ENCODE results near the gene CYP19A1. TPM values are rescaled to one million over a fixed set of nuclear protein-coding genes. Genes with fewer than 3 reads are reported as not detected.

The CYP19A1 gene
- total and polyA plus RNA-seq, 7 donors: 0.10 to 0.71 (median 0.41) TPM; not detected in 4

GRCh38 chr15:51163843-51164242, 174.6 kb downstream of the CYP19A1 start:
- Histone ChIP-seq H3K4me3 (no peak overlapping the region), H3K9me3 (no peaks in the 10 kb centered on the region), H3K36me3 (no peaks in the 10 kb centered on the region), H3K4me1 (peaks cover 0 to 10% (median 8%) of the 10 kb centered on the region in 4 donors), H3K27ac (no peak overlapping the region), H3K27me3 (no peaks in the 10 kb centered on the region)
- no peak for TF ChIP-seq CTCF (IDR thresholded peaks at IDR 0.05)
- no peak for TF ChIP-seq POLR2AphosphoS5 (IDR thresholded peaks at IDR 0.05)
- TF ChIP-seq EP300 (IDR thresholded peaks at IDR 0.05): no peak
- TF ChIP-seq POLR2A (IDR thresholded peaks at IDR 0.05): no peak
- WGBS, 2 donors: 74 to 77% methylated on average over 9 of the region's 9 CpGs
- DNase-seq: no peak
- intact Hi-C loops (cut with DNase I): loop anchor here (1.0 to 5.0 kb wide), 2 partner anchors 28 to 218 kb away; no protein-coding TSS in a partner anchor

- Histone ChIP-seq H3K27me3 (no peaks in the 10 kb centered on the region), H3K4me3 (peak overlapping the region in 3 of 4 donors; percentile 5 to 10 (median 8)), H3K27ac (peak overlapping the region in 2 of 4 donors; percentile 14 to 32), H3K4me1 (peaks cover 0 to 10% (median 8%) of the 10 kb centered on the region in 4 donors), H3K9me3 (no peaks in the 10 kb centered on the region), H3K36me3 (no peaks in the 10 kb centered on the region)
- TF ChIP-seq EP300 (IDR thresholded peaks at IDR 0.05) (no peak), CTCF (IDR thresholded peaks at IDR 0.05) (peak; percentile 54 to 98 (median 81)), POLR2AphosphoS5 (IDR thresholded peaks at IDR 0.05) (no peak), POLR2A (IDR thresholded peaks at IDR 0.05) (no peak)
- WGBS, 2 donors: 7 to 8% methylated on average over 8 of the region's 8 CpGs
- intact Hi-C loops (cut with DNase I): loop anchor here (1.0 to 5.0 kb wide), 2 partner anchors 29 to 219 kb away; no protein-coding TSS in a partner anchor
- peak; percentile 77 for DNase-seq
Measured at GRCh38 chr15:51162865-51163762, 175.3 kb downstream of the CYP19A1 start.

GRCh38 chr15:51161491-51162220, 176.7 kb downstream of the CYP19A1 start:
- H3K27me3 ChIP-seq: no peaks in the 10 kb centered on the region
- intact Hi-C loops (cut with DNase I): loop anchor here (5.0 kb wide), 1 partner anchor 221 kb away; no protein-coding TSS in a partner anchor
- 93% methylated on average over 3 of the region's 3 CpGs for WGBS, 2 donors
- no peaks in the 10 kb centered on the region for H3K9me3 ChIP-seq
- no peak overlapping the region for H3K27ac ChIP-seq
- H3K36me3 ChIP-seq: no peaks in the 10 kb centered on the region
- no peak for TF ChIP-seq EP300 (IDR thresholded peaks at IDR 0.05)
- H3K4me3 ChIP-seq: no peak overlapping the region
- H3K4me1 ChIP-seq: peaks cover 0 to 10% (median 8%) of the 10 kb centered on the region in 4 donors
- DNase-seq: no peak

- Histone ChIP-seq H3K4me3 (no peak overlapping the region), H3K36me3 (no peaks in the 10 kb centered on the region), H3K27ac (no peak overlapping the region), H3K27me3 (no peaks in the 10 kb centered on the region), H3K4me1 (peaks cover 0 to 10% (median 8%) of the 10 kb centered on the region in 4 donors), H3K9me3 (no peaks in the 10 kb centered on the region)
- WGBS, 2 donors: 85% methylated on average over 7 of the region's 7 CpGs
- intact Hi-C loops (cut with DNase I): loop anchor here (5.0 kb wide), 1 partner anchor 222 kb away; no protein-coding TSS in a partner anchor
- no peak for TF ChIP-seq EP300 (IDR thresholded peaks at IDR 0.05)
- TF ChIP-seq POLR2AphosphoS5 (IDR thresholded peaks at IDR 0.05): no peak
- TF ChIP-seq CTCF (IDR thresholded peaks at IDR 0.05): no peak
- TF ChIP-seq POLR2A (IDR thresholded peaks at IDR 0.05): no peak
- no peak for DNase-seq
Measured at GRCh38 chr15:51160484-51160883, 177.9 kb downstream of the CYP19A1 start.

Small RNA genes lying within 50 kb of the gene (small RNA-seq; reads per million reads assigned to genes)
- gene AC020891.4 (0 reads per million in 3 donors), gene MIR4713 (0 reads per million in 3 donors), gene MIR7973-1 (0 reads per million in 3 donors)

Other genes with a start within 250 kb of the CYP19A1 start
- 10 to 100 TPM in 1 of 4 donors, 1 to 10 TPM in 3; 6.1 to 11.6 (median 7.5) TPM for gene TNFAIP8L3, start 243.7 kb downstream of the CYP19A1 start, total RNA-seq
- gene TNFAIP8L3, start 243.7 kb downstream of the CYP19A1 start, polyA plus RNA-seq: 10 to 100 TPM in 2 of 3 donors, 1 to 10 TPM in 1; 9.2 to 13.5 (median 13.2) TPM
- gene GLDN, start 3.1 kb upstream of the CYP19A1 start, total RNA-seq: 1 to 10 TPM; 1.2 to 5.5 (median 3.2) TPM
- 1 to 10 TPM in 1 of 3 donors, under 1 TPM in 1, not detected in 1; 0.46 to 1.2 TPM for gene GLDN, start 3.1 kb upstream of the CYP19A1 start, polyA plus RNA-seq

Data from sigmoid colon (tissue), 7 donors.